CD4-positive, alpha-beta T cell (primary cell): ENCODE measurements around the gene TNK2. TPM values are rescaled to one million over a fixed set of nuclear protein-coding genes. Genes with fewer than 3 reads are reported as not detected.

ENCODE experiments used
- ATAC-seq: fragments of 200-7000 bp; cut with Tn5 transposase; one replicate; pipeline ENCODE4 v1.10.0; 2022; ENCODE audit warnings: mild to moderate bottlenecking; ENCODE audit not compliant: poor library complexity
- CTCF ChIA-PET: fragments of 350-600 bp; sonication (Branson Sonifier 250); formaldehyde crosslinking; loops from one replicate; lab custom pipeline; 2021; ENCODE audit warnings: antibody characterized with exemption, inconsistent platforms; lab: Charles Lee
- POLR2A ChIA-PET: fragments of 350-600 bp; sonication (Branson Sonifier 250); formaldehyde crosslinking; loops from one replicate; lab custom pipeline; 2021; ENCODE audit warnings: antibody characterized with exemption, inconsistent platforms; lab: Charles Lee
- DNase-seq, 14 experiments: peaks; one replicate each; pipeline ENCODE4 v3.0.0-alpha.2; 2013 to 2020; ENCODE audit warnings: mixed read lengths in 2 of 14
- H3K27ac ChIP-seq, 2 donors: one replicate each; pipeline versions ENCODE4 v1.5.1 to v1.7.0; 2013; ENCODE audit warnings: low read length in 2 of 2, low read depth in 1 of 2, mild to moderate bottlenecking in 1 of 2
- H3K27me3 ChIP-seq, 2 experiments: 1 replicate in 1 of 2; 2 replicates in 1 of 2; pipeline versions ENCODE4 v1.6.1 to v1.7.0; 2013; ENCODE audit warnings: low read length in 2 of 2, control low read depth in 1 of 2, mild to moderate bottlenecking in 1 of 2, moderate library complexity in 1 of 2; ENCODE audit not compliant: insufficient read depth in 2 of 2, control insufficient read depth in 1 of 2
- H3K36me3 ChIP-seq: one replicate; pipeline ENCODE4 v1.6.1; 2013; ENCODE audit warnings: low read length, control low read depth; ENCODE audit not compliant: insufficient read depth
- H3K4me1 ChIP-seq: one replicate; pipeline ENCODE4 v1.6.1; 2013; ENCODE audit warnings: low read length, control low read depth; ENCODE audit not compliant: insufficient read depth
- H3K4me3 ChIP-seq: one replicate; pipeline ENCODE4 v1.5.1; 2013; ENCODE audit warnings: mild to moderate bottlenecking, low read length, moderate library complexity
- H3K9me3 ChIP-seq, 2 experiments: 1 replicate in 1 of 2; 2 replicates in 1 of 2; pipeline versions ENCODE4 v1.6.1 to v1.7.0; 2013; ENCODE audit warnings: low read length in 2 of 2, mild to moderate bottlenecking in 2 of 2, control low read depth in 1 of 2, moderate library complexity in 1 of 2; ENCODE audit not compliant: control insufficient read depth in 1 of 2, insufficient read depth in 1 of 2
- H3K27ac Mint-ChIP-seq: one replicate; pipeline ENCODE4 v1.8.0; 2020; ENCODE audit warnings: mixed read lengths
- H3K27me3 Mint-ChIP-seq: one replicate; pipeline ENCODE4 v1.8.0; 2021; ENCODE audit warnings: mixed read lengths
- H3K36me3 Mint-ChIP-seq: one replicate; pipeline ENCODE4 v1.8.0; 2021; ENCODE audit warnings: low read depth, mixed read lengths
- H3K4me1 Mint-ChIP-seq: one replicate; pipeline ENCODE4 v1.8.0; 2021; ENCODE audit warnings: low read depth, mixed read lengths
- H3K4me3 Mint-ChIP-seq: one replicate; pipeline ENCODE4 v1.8.0; 2020; ENCODE audit warnings: mild to moderate bottlenecking, mixed read lengths
- H3K9me3 Mint-ChIP-seq: one replicate; pipeline ENCODE4 v1.8.0; 2020; ENCODE audit warnings: mixed read lengths
- CTCF ChIP-seq: fragments of 200-600 bp; IDR thresholded peaks from one replicate; pipeline ENCODE4 v1.8.0; 2022; ENCODE audit warnings: antibody characterized with exemption, mild to moderate bottlenecking
- intact Hi-C, 2 experiments: fragments of 100-400 bp; cut with DNase I in 1 of 2; cut with micrococcal nuclease in 1 of 2; formaldehyde crosslinking; loops; one replicate each; pipeline versions ENCODE4 v1.15.1 to v1.9.0; 2023 to 2025; cut with DNase I, micrococcal nuclease
- total RNA-seq, 174 experiments: library from RNA in 2 of 174; stranded (reverse) in 2 of 174; gene quantifications; one replicate each; pipeline ENCODE4 v1.2.3 and lab custom pipeline; 2021 to 2026

TNK2 gene
- total RNA-seq, 2 experiments from 2014 or later: 161 to 171 TPM

DNA sequence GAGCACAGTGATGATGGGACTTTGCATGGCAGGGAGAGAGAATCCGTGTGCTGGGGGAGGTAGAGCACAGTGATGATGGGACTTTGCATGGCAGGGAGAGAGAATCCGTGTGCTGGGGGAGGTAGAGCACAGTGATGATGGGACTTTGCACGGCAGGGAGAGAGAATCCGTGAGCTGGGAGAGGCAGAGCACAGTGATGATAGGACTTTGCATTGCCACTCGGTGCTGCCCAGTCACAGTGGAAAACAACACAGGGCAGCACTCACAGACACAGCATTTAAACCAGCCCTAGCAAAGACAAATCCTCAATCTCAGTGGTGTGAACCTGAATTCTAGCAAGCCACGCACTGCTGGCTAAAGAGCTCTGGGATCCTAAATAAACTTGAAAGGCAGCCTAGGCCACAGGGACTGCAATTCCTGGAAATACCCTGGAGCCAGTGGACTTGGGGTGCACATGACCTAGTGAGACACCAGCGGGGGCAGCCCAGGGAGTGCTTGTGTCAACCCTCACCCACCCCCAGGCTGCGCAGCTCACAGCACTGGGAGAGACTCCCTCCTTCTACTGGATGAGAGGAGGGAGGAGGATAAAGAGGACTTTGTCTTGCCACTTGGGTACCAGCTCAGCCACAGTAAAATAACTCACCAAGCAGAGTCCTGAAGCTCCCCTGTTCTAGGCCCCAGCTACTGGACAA, 23.4 kb upstream of the TNK2 start:
- no peak for ATAC-seq
- intact Hi-C loops: no loop called here
- Histone ChIP-seq H3K4me1 (no peaks in the 10 kb centered on the region), H3K4me3 (no peak overlapping the region), H3K36me3 (no peaks in the 10 kb centered on the region), H3K27me3 (no peaks in the 10 kb centered on the region), H3K9me3 (no peaks in the 10 kb centered on the region), H3K27ac (no peak overlapping the region)
- Mint-ChIP-seq H3K9me3 (no peaks in the 10 kb centered on the region), H3K27me3 (no peaks in the 10 kb centered on the region), H3K36me3 (no peaks in the 10 kb centered on the region), H3K4me3 (no peak overlapping the region), H3K27ac (no peak overlapping the region), H3K4me1 (no peaks in the 10 kb centered on the region)
- no peak for DNase-seq
- CTCF ChIA-PET: no interaction called here
- POLR2A ChIA-PET: no interaction called here
- no peak for TF ChIP-seq CTCF

GRCh38 chr3:195929452-195929851, 21.1 kb upstream of the TNK2 start:
- ChIA-PET POLR2A (no interaction called here), CTCF (no interaction called here)
- no peaks in the 10 kb centered on the region for H3K4me1 ChIP-seq
- H3K27me3 ChIP-seq: no peaks in the 10 kb centered on the region
- H3K36me3 Mint-ChIP-seq: no peaks in the 10 kb centered on the region
- H3K27ac Mint-ChIP-seq: no peak overlapping the region
- DNase-seq: no peak
- H3K27ac ChIP-seq: no peak overlapping the region
- no peaks in the 10 kb centered on the region for H3K9me3 ChIP-seq
- TF ChIP-seq CTCF: no peak
- no peak overlapping the region for H3K4me3 ChIP-seq
- no peaks in the 10 kb centered on the region for H3K9me3 Mint-ChIP-seq
- H3K27me3 Mint-ChIP-seq: no peaks in the 10 kb centered on the region
- no peak for ATAC-seq
- intact Hi-C loops: no loop called here
- H3K4me3 Mint-ChIP-seq: no peak overlapping the region
- H3K4me1 Mint-ChIP-seq: no peaks in the 10 kb centered on the region
- no peaks in the 10 kb centered on the region for H3K36me3 ChIP-seq

DNA sequence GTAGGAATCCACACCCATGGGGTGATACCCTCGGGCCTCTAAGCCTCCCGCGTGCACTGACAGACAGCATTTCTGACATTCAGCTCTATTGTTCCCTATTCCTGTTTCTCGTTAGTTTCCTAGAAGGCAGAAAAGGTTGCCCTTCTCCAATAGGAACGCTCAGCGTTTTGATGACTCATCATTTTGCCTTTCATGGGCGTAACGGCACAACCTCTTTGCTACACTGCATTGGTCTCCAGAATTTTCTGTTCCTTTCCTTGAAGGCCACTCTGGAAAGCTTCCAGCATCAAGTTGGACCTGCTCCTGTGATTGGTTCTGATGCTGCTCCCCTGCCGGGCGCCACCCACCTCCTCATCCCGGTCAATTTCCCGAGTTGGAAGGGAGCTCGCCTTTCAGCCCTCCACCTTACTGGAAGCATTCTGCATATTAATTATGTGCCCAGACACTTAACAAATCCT, 13.0 kb upstream of the TNK2 start:
- Histone ChIP-seq H3K36me3 (no peaks in the 10 kb centered on the region), H3K27me3 (no peaks in the 10 kb centered on the region), H3K9me3 (no peaks in the 10 kb centered on the region), H3K27ac (no peak overlapping the region), H3K4me3 (no peak overlapping the region), H3K4me1 (no peaks in the 10 kb centered on the region)
- ATAC-seq (no peak), DNase-seq (no peak)
- no peaks in the 10 kb centered on the region for H3K36me3 Mint-ChIP-seq
- ChIA-PET POLR2A (no interaction called here), CTCF (no interaction called here)
- no peaks in the 10 kb centered on the region for H3K4me1 Mint-ChIP-seq
- no peak for TF ChIP-seq CTCF
- no peak overlapping the region for H3K27ac Mint-ChIP-seq
- no peaks in the 10 kb centered on the region for H3K27me3 Mint-ChIP-seq
- intact Hi-C loops: no loop called here
- no peak overlapping the region for H3K4me3 Mint-ChIP-seq
- H3K9me3 Mint-ChIP-seq: no peaks in the 10 kb centered on the region
